CD1c-positive myeloid dendritic cell (primary cell): Measurements from ENCODE around the gene SH3D21.

ENCODE experiments used
- DNase-seq: peaks from one replicate; pipeline ENCODE4 v3.0.0-alpha.2; 2016; ENCODE audit errors: extremely low spot score

The SH3D21 gene

DNA sequence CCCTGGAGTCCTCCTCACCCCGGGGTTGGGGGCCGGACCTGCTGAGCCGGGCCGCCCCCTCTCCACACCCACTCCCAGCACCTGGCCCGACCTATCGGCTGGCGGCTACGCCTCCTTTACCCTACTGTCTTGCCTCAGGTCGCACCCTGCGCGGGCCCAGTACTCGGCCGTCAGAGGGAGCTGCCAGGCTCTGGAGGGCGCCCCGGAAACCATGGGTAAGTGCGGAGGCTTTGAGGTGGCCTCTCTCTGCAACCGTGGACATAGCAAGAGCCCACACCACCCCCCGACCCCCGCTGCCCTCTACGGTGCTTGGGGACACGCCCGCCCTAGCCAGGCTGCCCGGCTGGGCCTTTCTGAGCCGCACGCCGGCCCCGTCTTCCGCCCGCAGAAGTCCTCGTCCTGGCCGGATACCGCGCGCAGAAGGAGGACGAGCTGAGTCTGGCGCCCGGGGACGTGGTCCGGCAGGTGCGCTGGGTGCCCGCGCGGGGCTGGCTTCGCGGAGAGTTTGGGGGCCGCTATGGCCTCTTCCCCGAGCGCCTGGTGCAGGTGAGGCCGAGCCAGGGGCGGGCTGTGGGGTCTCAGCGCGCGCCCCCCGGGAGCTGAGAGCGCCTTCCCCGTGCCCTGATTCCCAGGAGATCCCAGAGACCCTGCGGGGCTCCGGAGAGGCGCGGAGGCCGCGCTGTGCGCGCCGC is at the start of gene SH3D21:
Gene SH3D21 (plus strand): TSS at position 159 of the 692 bp plus-strand sequence. CDS start 53 bp downstream, at position 212.
- peak; percentile 22 for DNase-seq

DNA sequence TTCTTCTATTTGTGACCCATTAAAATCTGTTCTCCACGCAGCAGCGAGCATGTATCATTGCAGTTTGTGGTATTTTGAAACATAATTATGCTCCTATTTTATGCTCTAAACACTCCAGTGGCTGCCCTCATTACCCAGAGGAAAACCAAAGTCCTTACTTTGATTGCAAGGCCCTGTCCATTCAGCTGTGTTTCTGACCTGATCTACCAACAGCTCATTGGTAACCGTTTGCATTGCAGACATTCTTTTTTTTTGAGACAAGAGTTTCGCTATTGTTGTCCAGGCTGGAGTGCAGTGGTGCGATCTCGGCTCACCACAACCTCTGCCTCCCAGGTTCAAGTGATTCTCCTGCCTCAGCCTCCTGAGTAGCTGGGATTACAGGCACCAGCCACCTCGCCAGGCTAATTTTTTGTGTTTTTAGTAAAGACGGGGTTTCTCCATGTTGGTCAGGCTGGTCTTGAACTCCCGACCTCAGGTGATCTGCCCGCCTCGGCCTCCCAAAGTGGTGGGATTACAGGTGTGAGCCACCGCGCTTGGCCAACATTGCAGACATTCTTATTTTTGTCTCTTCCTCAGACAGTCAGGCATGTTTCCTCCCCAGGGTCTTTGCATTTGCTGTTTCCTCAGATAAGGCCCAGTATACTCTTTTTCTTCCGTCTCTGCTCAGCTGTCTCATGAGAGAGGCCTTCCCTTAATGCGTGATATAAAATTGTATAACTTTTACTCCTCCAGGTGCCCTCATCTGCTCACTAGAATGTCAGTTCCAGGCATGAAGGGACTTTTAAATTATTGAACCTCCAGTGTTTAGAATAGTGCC is 49.4 kb upstream of the SH3D21 start:
- no peak for DNase-seq

- DNase-seq, result no peak
Observed at GRCh38 chr1:36257375-36257767, 48.8 kb upstream of the SH3D21 start.

GRCh38 chr1:36258960-36259344 is 47.2 kb upstream of the SH3D21 start:
- DNase-seq, result no peak

DNA sequence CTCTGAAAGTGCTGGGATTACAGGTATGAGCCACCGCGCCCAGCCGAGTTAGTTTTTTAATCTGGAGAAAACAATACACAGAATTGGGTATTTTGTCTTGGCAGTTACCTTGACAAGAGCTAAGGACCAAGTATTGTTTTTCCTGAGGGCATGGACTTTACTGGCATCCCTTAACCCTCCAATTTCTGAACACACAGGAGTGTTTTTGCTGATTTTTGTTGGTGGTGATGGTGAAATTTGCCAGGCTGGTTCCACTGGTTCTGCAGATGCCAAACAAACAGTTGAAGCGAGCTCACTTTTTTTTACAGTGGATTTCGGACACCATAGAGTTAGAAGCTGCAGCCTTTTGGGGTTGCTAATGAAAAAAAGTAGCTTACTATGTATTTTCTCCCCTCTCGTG is 37.2 kb upstream of the SH3D21 start:
- no peak for DNase-seq

- no peak for DNase-seq
Observed at GRCh38 chr1:36269408-36269838, 36.7 kb upstream of the SH3D21 start.

DNA sequence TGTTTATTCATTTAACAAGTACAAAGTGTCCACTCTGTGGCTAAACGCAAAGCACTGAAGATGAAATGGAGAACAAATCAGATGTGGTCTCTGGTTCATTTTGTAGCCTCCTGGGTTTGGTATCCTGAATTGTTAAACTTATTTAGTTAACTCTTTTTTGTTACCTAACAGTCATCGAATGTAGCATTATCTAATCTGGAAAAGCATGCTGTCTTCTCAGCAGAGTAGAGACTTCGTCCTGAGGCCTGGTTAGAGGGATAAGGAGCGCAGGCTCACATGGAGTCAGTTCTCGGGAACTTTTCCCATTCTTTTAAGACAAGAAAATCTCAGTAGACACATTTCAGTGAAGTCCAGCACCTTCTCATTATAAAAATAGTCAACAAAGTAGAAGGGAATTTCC is 33.1 kb upstream of the SH3D21 start:
- no peak for DNase-seq

DNA sequence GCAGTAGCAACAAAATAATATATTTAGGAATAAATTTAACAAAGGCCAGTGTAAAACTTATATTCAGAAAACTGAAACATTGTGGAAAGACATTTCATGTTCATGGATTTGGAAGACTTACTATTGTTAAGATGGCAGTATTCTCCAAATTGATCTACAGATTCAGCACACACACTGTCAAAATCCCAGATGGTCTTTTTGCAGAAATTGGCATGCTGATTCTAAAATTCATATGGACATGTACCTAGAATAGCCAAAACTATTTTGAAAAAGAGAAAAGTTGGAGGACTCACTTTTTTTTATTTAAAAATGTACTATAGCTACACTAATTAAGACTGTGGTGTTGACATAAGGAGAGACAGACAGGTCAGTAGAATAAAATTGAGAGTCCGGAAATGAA is 32.0 kb upstream of the SH3D21 start:
- DNase-seq, result no peak

DNA sequence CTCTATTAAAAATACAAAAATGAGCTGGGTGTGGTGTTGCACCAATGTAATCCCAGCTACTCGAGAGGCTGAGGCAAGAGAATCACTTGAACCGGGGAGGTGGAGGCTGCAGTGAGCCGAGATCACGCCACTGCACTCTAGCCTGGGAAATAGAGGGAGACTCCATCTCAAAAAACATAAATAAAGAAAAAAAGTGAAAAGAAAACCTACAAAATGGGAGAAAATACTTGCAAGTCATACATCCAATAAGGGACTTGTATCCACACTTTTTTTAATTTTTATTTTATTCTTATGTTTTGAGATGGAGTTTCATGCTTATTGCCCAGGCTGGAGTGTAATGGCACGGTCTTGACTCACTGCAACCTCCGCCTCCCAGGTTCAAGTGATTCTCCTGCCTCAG is 29.5 kb upstream of the SH3D21 start:
- DNase-seq, result no peak

DNA sequence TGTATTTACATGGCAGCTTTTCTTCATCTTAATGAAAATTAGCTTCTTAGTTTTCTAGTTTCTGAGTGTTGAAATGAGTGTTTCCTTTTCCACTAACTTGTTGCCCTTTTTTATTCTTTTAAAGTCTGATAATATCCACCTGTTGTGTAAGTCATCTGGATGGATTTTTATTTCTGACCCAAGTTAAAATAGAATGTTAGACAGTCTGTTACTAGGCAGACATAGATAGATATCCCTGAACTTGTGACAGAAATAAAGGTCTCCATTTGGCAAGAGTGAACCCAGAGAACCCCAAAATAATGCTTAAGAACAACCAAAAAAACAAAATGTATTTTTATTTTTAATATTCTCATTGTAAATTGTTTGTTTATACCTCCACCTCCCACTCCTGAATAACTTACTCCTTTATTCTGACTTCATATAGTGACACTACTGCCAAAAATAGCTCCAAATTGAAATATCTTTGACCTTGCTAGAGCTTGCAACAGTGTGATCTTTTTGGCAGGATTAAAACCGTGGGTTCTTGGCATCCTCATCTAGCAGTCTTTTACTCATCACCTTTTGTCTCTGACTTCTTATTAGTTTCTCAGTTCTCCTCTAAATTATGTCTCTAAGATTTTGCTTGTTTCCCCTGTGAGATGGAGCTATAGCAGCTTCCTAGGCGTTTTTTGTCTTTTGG is 26.9 kb upstream of the SH3D21 start:
- DNase-seq, result no peak

- DNase-seq, result no peak
Observed at GRCh38 chr1:36279789-36280296, 26.3 kb upstream of the SH3D21 start.

DNA sequence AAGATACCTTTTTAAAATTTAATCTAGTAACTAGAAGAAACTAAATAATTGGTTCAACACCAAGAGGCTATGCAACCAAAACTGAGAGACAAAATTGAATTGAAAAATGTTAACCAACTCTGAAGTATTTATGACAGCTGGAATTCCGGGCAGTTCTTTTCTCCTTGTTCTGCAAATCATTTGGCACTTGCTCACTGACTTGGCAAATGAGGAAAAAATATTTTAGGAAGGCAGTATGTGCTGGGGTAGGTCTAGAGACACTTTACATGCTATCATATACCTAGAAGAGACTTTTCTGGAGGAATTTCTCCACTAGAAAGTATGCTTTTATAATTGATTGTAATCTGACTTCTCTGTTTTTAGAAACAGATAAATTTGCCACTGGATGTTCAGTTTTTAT is 22.1 kb upstream of the SH3D21 start:
- DNase-seq, result no peak

GRCh38 chr1:36284517-36284916 is 21.7 kb upstream of the SH3D21 start:
- DNase-seq, result no peak

DNA sequence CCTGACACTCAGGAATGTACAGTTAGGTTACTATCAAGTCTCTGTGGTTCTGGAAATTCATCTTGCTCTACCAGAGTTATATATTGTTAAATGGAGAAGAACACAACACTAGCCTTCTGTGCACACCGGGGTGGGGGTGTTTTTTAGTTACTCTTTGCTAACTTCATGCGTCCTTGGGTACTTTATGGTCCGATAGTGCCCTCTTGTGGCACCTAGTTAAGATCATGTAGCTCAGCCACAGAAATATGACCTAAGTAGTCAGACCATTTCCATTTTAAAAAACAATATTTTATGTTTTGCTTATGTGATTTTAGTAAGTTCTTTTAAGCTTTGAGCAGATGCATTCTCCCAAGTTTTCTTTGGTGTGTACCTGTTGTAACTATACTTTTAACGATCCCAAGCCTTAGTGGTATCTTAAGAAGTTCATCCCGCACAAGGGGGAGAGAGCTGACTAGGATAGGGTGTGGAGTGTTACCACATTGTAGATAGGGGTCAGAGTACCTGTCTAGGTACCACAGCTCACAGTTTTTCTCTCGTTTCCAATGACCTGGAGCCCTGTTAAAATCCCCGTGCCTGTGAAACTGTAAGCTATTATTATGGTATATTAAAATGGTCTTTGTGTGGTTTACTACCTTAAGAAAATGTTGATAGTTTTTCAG is 20.6 kb upstream of the SH3D21 start:
- DNase-seq, result peak; percentile 83

- DNase-seq, result no peak
Observed at GRCh38 chr1:36286802-36287201, 19.4 kb upstream of the SH3D21 start.

DNA sequence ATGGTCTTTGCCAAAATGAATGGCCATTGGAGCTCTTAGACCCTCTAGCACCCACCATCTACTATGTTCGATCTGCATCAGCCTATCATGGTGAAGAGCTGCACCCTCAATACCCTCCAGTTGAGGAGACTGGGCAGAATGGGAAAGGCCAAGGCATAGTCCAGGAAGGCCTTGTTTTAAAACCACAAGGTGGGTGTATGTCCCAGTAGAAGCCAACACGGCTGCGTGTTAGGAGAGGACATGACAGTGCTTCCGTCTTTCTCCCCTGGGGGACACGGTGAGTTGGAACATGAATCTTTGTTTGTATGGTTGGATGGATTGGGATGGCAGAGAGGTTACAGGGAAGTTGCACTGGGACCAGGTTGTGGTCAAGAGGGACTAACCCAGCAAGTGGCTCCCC is 18.6 kb upstream of the SH3D21 start:
- DNase-seq, result no peak

DNA sequence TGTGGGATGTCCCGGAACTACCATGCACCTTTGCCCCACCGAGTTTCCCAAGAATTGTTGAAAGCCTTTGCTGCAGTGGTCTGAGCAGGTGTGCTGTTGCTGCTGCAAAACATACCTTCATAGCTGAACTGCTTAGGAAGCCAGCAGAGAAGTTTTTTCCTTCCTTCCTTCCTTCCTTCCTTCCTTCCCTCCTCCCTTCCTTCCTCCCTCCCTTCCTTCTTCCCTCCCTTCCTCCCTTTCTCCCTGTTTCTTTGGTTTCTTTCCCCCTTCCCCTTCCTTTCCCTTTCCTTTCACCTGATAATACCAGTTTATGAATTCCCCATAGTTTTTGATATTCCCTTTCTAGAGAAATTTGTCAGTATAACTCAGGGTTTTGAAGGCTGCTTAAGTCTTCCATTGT is 10.8 kb upstream of the SH3D21 start:
- DNase-seq, result no peak

DNA sequence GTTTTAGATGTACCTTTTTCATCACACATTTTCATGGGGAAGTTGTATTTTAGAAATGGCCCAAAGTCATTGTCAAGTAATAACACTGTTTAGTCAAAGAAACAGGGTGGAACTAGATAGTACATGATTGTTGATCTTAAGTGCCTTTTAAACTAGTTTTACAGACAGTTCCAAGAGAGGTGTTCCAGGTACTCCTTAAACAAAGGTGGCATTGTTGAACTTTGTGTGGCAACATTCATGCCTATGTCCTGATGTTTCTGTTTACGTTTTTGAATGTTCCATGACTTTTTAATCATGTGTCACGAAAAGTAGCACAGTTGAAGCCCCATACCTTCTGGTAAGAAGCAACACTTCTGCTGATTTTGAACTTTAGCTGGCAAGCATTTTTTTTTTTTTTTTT is 9.1 kb upstream of the SH3D21 start:
- DNase-seq, result no peak

DNA sequence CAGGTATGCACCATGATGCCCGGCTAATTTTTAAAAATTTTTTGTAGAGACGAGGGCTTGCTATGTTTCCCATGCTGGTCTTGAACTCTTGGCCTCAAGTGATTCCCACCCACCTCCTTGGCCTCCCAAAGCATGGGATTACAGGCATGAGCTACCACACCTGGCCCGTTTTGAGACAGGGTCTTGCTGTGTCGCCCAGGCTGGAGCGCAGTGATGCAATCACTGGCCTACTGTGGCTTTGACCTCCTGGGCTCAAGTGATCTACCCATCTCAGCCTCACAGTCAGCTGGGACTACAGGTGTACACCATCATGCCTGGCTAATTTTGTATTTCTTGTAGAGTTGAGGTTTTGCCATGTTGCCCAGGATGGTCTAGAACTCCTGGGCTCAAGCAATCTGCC is 7.5 kb upstream of the SH3D21 start:
- no peak for DNase-seq

DNA sequence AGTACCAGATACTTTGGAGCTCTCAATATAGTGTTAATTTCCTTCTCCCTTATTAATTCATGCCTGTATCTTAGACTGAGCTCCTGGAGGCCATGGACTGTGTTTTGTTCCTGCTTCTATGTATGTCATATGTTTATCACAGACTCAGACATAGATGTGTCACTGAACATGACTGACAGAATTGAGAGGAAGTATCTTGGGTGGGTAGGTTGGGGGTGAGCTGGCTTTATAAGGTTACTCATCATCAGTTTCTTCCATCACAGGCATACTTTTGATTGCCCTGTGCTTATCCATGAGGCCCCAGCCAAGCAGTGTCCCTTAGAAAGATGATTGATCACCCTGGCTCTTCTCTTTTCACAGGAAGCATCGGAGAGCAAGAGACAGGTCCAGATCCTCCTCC is 5.6 kb upstream of the SH3D21 start:
- DNase-seq, result peak; percentile 80

DNA sequence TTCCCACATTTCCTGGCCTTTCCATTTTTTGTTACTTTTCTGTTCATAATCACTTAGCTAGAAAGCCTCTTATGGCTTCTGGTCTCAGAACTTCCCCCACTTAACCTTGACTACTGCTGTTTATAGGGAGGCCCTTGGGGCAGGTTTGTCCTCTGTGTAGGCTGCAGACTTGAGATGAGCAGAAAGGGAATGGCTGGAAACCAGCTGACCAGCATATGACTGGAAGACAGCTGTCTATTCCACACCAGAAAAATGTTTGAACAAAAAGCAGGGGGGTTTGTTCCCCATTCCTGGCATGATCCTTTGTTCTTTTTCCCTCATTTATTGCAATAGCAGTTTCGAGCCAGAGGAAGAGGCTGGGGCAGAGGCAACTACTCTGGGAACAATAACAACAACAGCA is 4.9 kb upstream of the SH3D21 start:
- no peak for DNase-seq

GRCh38 chr1:36303244-36303643 is 2.9 kb upstream of the SH3D21 start:
- no peak for DNase-seq
